Loucy (cell line): ENCODE results near the gene MARCHF2.

Experiments used
- H2AFZ ChIP-seq: fragments of 200-600 bp; sonication (generic); 2 replicates; pipeline ENCODE4 v1.6.0; 2016; ENCODE audit warnings: antibody characterized with exemption, mild to moderate bottlenecking, low read length, moderate library complexity
- H3F3A ChIP-seq: fragments of 200-600 bp; 2 replicates; pipeline ENCODE4 v1.6.0; 2016; ENCODE audit warnings: antibody characterized with exemption, low read depth, mild to moderate bottlenecking
- H3K27me3 ChIP-seq: fragments of 200-600 bp; sonication (generic); 2 replicates; pipeline ENCODE4 v1.6.1; 2014; ENCODE audit warnings: low read length, mild to moderate bottlenecking; ENCODE audit not compliant: insufficient read depth, poor library complexity, severe bottlenecking
- H3K36me3 ChIP-seq: fragments of 200-600 bp; sonication (generic); 2 replicates; pipeline ENCODE4 v1.6.1; 2016; ENCODE audit warnings: low read length; ENCODE audit not compliant: insufficient read depth
- H3K4me1 ChIP-seq: fragments of 200-600 bp; sonication (generic); 2 replicates; pipeline ENCODE4 v1.5.1; 2014; ENCODE audit warnings: low read length, mild to moderate bottlenecking; ENCODE audit not compliant: insufficient read depth, poor library complexity, severe bottlenecking
- H3K4me2 ChIP-seq: fragments of 200-600 bp; sonication (generic); 2 replicates; pipeline ENCODE4 v1.6.0; 2014; ENCODE audit warnings: antibody characterized with exemption, low read length, low read depth, mild to moderate bottlenecking; ENCODE audit not compliant: poor library complexity, severe bottlenecking
- H3K4me3 ChIP-seq: fragments of 200-600 bp; sonication (generic); 2 replicates; pipeline ENCODE4 v1.5.1; 2014; ENCODE audit warnings: low read length, mild to moderate bottlenecking, mixed read lengths; ENCODE audit not compliant: poor library complexity, severe bottlenecking
- H3K79me2 ChIP-seq: fragments of 200-600 bp; sonication (generic); 2 replicates; pipeline ENCODE4 v1.6.1; 2014; ENCODE audit warnings: low read length; ENCODE audit not compliant: insufficient read depth
- H3K9ac ChIP-seq: fragments of 200-600 bp; sonication (generic); 2 replicates; pipeline ENCODE4 v1.6.0; 2014; ENCODE audit warnings: mild to moderate bottlenecking, low read depth, low read length, moderate library complexity; ENCODE audit not compliant: poor library complexity, severe bottlenecking
- H3K9me2 ChIP-seq: fragments of 200-600 bp; sonication (generic); replicated peaks from 2 replicates; pipeline ENCODE4 v1.6.1; 2016; ENCODE audit warnings: low read depth, low read length, mixed read lengths
- H3K9me3 ChIP-seq: fragments of 200-600 bp; sonication (generic); 2 replicates; pipeline ENCODE4 v1.6.1; 2014; ENCODE audit warnings: mild to moderate bottlenecking, antibody characterized with exemption, low read length, low read depth; ENCODE audit not compliant: insufficient read depth
- H4K20me1 ChIP-seq: fragments of 200-600 bp; sonication (generic); 2 replicates; pipeline ENCODE4 v1.6.0; 2014; ENCODE audit warnings: antibody characterized with exemption, low read length, mild to moderate bottlenecking; ENCODE audit not compliant: insufficient read depth, poor library complexity, severe bottlenecking
- EZH2phosphoT487 ChIP-seq: fragments of 200-600 bp; IDR thresholded peaks from 2 replicates; pipeline ENCODE4 v1.6.1; 2018; ENCODE audit warnings: antibody characterized with exemption, mild to moderate bottlenecking, moderate library complexity, borderline replicate concordance
- TF ChIP-seq, protein P1 (sequence below): fragments of 200-600 bp; sonication (generic); conservative IDR thresholded peaks from 2 replicates; pipeline ENCODE4 v1.5.1; 2014; ENCODE audit warnings: mild to moderate bottlenecking, antibody characterized with exemption, low read length

The MARCHF2 gene

DNA sequence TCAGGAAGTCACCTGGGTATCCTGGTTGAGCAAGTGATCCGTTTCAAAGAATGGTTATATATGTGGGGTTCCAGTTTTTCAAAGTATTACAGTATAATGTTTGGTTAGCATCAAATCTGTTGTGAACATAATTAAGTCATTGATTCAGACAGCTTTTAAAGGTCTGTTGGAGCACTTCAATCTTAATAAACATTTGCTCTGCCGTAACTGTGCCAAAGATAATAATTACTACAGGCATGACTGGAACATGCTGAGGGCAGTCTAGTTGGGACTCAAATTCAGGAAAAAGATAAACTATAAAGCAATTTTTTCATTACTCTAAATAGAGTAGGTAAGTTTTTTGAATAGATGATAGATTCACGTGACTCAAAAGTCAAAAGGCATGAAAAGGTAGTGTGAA, 55.0 kb downstream of the MARCHF2 start:
- H3K9me2 ChIP-seq = no peaks in the 10 kb centered on the region
- no peaks in the 10 kb centered on the region for H3K4me1 ChIP-seq
- no peaks in the 10 kb centered on the region for H3K27me3 ChIP-seq
- TF ChIP-seq, protein P1, sequence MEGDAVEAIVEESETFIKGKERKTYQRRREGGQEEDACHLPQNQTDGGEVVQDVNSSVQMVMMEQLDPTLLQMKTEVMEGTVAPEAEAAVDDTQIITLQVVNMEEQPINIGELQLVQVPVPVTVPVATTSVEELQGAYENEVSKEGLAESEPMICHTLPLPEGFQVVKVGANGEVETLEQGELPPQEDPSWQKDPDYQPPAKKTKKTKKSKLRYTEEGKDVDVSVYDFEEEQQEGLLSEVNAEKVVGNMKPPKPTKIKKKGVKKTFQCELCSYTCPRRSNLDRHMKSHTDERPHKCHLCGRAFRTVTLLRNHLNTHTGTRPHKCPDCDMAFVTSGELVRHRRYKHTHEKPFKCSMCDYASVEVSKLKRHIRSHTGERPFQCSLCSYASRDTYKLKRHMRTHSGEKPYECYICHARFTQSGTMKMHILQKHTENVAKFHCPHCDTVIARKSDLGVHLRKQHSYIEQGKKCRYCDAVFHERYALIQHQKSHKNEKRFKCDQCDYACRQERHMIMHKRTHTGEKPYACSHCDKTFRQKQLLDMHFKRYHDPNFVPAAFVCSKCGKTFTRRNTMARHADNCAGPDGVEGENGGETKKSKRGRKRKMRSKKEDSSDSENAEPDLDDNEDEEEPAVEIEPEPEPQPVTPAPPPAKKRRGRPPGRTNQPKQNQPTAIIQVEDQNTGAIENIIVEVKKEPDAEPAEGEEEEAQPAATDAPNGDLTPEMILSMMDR = no peak
- TF ChIP-seq EZH2phosphoT487 = no peak
- H2AFZ ChIP-seq = no peak overlapping the region
- peaks cover 68% of the 10 kb centered on the region for H4K20me1 ChIP-seq
- H3K9me3 ChIP-seq = no peaks in the 10 kb centered on the region
- no peak overlapping the region for H3K9ac ChIP-seq
- no peak overlapping the region for H3K4me3 ChIP-seq
- H3K79me2 ChIP-seq = peaks cover 72% of the 10 kb centered on the region
- H3K36me3 ChIP-seq = peaks cover 100% of the 10 kb centered on the region
- H3F3A ChIP-seq = no peaks in the 10 kb centered on the region
- H3K4me2 ChIP-seq = no peak overlapping the region

DNA sequence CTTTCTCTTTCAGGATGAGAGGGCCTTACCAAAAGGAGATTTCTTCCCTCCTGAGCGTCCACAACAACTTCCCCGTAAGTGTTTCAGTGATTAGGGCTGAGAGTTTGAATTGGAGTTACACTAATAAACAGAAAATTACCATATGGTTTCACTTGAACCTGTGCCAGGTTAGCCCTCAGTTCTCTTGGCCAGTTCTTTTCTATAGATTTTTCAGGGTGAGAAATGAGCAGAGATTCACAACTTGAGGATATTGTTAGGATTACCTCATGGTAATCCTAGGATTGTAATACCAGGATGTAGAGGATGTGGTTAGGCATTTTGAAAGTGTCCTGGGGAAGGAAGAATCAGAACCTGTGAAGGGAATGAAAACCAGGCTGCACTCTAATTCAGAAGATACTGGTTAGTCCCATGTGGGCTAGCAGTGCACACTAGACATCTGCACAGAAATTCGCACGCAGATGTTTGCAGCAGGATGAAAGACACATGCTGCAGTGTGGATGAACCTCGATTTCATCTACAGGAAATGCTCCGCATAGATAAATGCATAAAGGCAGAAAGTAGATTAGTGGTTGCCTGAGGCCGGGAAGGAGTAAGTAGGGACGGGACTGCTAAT, 55.8 kb downstream of the MARCHF2 start:
- Histone ChIP-seq H2AFZ (no peak overlapping the region), H3K9ac (no peak overlapping the region), H3K9me2 (no peaks in the 10 kb centered on the region), H3K4me1 (no peaks in the 10 kb centered on the region), H3K4me2 (no peak overlapping the region), H3K27me3 (no peaks in the 10 kb centered on the region), H3K79me2 (peaks cover 67% of the 10 kb centered on the region), H3F3A (no peaks in the 10 kb centered on the region), H3K9me3 (no peaks in the 10 kb centered on the region), H3K36me3 (peaks cover 100% of the 10 kb centered on the region), H4K20me1 (peaks cover 67% of the 10 kb centered on the region), H3K4me3 (no peak overlapping the region)
- TF ChIP-seq, protein P1 = no peak
- no peak for TF ChIP-seq EZH2phosphoT487

DNA sequence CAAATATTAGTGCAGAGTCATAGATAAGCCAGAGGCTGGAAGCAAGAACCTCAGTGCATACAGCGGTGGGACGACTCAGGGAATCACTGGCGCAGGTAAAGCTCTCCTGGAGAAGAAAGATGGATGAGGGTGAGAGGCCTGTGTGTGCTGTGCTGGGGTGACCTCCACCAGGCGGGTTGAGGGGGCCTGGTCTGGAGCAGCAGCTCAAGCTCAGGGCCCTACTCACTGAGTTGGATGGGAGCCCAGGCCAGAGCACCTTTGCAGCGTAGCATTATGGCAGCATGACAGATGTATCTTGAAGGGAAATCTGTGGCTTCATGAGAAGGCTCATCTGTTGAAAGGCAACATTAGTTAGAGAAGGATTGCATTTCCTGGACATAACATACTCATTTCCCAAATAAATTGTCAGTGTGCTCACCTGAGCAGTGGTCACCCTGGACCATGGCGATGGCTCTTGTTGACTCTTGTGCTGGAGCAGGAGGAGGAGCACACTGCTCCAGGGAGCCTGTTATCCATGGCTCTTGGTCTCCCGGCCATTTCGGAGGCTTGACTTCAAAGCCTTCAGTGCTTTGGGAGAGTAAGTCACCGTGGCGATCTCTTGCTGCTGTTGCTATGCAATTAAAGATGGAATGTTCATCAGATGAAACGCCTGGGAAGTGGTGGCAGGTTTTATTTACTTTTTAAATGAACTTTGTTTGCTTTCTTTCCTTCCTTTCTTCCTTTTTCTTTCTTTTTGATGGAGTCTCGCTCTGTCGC, 56.7 kb downstream of the MARCHF2 start:
- H3K4me1 ChIP-seq = no peaks in the 10 kb centered on the region
- H3K9me3 ChIP-seq = no peaks in the 10 kb centered on the region
- no peak overlapping the region for H3K9ac ChIP-seq
- H4K20me1 ChIP-seq = peaks cover 64% of the 10 kb centered on the region
- H3K4me3 ChIP-seq = no peak overlapping the region
- H3K9me2 ChIP-seq = no peaks in the 10 kb centered on the region
- H2AFZ ChIP-seq = no peak overlapping the region
- no peaks in the 10 kb centered on the region for H3K27me3 ChIP-seq
- H3K36me3 ChIP-seq = peaks cover 99% of the 10 kb centered on the region
- no peaks in the 10 kb centered on the region for H3F3A ChIP-seq
- peaks cover 66% of the 10 kb centered on the region for H3K79me2 ChIP-seq
- H3K4me2 ChIP-seq = no peak overlapping the region
- TF ChIP-seq EZH2phosphoT487 = no peak
- TF ChIP-seq, protein P1 = no peak
